ENCODE data around the gene BARX1.

Gene BARX1

DNA sequence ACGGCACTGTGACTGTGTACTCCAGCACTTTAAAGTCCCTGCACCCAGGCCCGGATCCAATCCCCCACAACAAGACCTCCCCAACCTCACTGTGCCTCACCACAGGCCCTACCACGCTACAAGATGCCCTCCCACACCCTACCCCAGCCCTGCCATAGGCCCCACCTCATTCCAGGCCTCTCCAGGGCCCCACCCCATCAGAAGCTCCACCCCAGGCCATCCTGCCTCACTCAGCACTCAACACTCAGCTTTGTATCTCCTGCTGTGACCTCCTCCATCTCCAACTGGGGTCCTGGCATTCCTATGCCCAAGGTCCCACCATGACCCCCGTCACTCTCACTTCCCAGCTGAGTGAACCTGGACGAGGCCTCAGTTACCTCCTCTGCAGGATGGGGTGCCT is 38.8 kb downstream of the BARX1 start:
- DNase-seq = no peak

DNA sequence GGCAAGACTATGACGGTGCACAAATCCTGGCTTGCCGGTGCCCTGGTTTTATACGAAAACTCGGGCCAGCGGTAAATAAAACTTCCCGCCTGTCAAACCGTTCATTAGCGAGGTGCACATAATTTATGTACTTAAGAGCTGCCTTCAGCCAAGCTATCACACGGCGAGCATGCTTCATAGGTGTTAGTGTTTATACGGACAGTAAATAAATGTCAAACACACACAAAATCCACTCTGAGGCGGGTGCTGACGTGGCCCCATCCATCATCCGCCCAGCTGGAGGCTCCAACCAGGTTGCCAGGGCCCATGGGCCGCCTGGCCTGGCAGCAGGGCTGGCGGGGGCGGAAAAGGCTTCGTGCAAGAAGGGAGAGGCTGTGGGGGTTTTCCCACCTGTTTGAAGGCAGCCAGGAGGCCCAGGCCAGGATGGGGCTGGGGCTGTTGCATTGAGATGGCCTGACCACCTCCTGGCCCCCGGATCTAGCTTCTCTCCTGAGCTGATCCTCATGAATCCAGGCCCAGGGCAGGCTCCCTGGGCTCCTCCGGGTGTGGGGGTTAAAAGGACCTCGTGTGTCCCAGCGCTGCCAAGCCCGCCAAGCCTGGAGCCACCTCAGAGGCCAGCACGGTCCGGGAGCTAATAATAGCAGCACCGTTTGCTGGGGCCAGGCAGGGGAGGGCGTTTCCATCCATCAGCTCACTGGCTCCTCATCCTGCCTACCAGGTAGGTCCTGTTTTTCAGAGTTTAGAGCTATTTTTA is 43.2 kb downstream of the BARX1 start:
- DNase-seq = no peak

DNA sequence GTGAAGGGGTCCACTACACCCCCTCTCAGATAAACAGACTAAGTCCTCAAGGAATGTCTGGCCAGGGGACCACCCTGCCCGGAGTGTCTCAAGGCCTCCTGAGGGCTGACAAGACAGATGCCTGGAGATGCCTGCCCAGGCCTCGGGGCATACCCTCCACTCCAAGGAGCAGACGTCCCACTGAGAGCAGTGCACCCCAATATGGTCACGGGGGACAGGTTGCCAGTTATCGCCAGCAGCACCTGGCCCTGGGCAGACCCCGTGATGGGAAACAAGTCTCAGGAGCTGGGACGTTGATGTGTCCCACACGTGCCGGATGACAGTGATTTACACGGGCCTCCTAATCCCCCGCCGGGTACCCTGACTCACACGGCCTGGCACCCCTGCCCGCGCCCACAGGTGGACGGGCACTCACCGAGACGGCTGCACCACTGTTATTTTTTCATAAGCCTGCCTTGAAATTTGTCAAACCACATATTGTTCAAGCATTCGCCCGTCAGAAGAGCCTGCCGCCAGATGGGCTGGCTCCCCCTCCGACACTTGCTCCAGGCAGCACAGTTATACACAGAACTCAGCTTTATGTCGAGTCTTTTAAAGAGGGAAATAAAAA is 43.9 kb downstream of the BARX1 start:
- DNase-seq = no peak

DNA sequence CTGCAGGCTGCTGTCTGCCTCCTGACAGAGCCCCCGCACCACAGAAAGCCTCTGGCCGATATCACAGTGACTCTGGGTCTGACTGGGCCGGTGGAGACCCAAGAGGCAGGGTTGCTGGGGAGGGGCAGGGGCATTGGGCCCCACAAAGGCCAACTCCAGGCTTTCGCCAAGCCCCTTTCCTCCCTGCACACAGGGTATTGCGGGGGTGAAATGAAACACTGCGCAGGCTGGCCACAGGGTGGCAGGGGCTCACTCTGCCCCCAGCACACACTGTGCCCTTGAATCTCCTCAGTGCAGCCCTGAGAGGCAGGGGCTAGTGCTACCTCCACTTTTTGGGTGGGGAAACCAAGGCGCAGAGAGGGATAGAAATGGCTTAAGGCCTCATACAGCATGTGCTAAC is 44.6 kb downstream of the BARX1 start:
- DNase-seq = no peak

DNA sequence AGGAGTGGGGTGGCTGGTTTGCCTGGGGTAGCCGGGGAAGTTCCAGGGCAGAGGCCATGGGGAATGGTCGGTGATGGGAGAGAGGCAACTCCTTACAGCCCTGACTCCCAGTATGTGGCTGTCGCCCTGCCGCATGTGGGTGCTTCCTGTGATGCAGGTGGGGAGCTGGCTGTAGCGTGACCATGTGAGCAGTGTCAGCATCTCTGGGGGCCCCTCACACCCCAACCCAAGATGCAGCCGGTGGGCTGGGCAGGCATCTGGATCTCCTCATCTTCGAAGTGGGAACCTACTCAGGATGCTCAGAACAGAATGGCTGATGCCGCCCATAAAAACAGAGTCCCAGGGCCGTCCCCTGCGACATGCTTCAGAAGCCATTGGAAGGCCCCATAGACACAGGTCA is 45.0 kb downstream of the BARX1 start:
- DNase-seq = no peak

DNA sequence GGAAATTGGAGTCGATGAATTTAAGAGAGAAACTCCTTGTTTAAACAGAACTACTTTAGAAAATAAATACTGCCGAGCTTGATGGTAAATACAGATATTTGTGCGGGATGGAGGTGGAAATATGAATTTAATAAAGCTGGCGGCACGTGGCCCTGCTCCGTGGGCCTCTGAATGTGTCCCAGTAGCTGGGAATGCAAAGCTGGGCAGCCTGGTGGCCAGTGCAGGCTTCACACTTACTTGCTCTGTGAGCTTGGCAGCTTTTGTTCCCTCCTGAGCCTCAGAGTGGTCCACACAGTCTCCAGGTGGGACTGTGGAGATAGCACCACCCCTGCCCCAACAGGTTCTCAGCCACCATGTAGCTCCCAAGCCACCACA is 45.9 kb downstream of the BARX1 start:
- DNase-seq = no peak

DNA sequence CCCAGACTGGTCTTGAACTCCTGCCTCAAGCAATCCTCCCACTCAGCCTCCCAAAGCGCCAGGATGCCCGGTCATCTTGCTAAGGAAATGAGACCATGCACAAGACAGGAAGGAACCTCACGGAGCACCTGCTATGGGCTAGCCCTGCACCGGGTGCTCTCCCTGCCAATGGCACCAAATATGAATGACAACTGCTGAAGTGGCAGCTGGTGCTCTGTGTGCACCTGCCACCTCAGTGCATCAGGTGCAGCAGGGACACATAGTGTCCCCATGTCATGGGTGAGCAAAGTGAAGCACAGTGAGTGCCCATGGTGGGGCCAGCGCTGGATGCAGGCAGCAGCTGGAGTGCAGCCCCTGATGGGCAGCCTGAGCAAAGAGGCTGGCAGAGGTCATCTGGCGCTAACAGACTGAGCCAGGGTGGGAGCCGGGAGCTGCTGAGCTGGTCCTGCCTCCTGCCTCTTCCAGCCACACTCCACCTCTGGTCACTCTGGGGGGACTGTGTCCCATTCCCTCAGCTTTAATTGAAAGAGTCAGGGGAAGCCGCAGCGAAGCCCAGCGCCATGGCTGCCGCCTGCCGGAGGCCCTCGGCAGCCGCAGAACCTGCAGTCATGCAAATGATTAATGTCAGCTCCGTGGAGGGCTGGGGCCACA is 46.4 kb downstream of the BARX1 start:
- no peak for DNase-seq

DNA sequence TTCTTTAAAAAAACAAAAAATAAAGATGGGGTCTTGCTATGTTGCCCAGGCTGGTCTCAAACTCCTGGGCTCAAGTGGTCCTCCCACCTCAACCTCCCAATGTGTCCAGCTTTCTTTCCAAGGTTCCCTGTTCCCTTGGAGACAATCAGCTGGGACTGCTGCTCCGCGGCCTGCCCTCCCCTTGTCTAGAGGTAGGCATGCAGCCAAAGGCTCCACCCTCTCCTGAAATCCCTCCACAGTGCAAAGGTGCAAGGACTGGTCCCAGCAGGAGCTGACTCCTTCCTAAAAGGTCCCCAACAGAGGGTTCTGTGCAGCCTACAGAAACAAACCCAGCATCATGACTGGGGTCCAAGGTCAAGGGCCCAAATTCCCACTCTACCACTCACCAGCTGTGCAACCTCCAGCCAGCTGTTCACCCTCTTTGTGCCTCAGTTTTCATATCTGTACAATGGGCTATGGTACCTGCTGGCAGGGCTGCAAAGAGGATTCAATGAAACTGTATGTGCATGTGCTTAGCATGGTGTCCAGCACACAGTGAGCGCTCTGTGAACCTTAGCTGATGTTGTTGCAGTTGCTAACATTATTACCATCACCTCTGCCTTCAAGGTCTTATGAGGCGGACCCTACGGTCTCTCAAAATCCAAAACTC is 47.5 kb downstream of the BARX1 start:
- no peak for DNase-seq

DNA sequence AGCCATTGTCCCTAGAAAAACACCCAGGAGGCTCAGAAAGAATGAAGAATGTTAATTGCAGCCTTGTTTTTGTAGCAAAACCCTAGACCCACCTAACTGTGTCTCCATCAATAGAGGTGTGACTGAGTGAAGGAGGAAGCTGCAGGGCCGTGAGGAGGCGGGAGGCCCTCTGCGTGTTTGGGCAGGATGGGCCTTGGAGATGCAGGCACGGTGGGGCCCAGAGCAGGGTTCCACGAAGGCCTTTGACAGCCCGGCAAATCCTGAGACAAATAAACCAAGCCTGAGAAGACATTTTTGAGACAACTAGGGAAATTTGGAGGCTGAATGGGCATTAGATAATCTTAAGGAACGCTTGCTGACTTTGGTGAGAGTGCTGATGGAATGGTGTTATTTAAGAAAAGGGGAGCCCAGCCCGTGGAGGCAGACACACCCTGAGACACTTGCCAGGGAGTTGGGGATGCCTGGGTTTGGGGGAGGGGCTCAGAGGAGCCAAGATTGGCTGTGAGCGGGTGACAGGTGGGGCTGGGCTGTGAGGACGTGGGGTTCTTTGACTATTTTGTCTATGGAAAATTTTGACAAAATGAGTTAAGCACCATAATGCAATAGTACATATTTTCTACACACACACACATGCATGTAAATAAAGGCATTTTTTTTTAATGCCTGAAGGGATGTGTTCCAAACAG is 48.8 kb downstream of the BARX1 start:
- DNase-seq = no peak

DNA sequence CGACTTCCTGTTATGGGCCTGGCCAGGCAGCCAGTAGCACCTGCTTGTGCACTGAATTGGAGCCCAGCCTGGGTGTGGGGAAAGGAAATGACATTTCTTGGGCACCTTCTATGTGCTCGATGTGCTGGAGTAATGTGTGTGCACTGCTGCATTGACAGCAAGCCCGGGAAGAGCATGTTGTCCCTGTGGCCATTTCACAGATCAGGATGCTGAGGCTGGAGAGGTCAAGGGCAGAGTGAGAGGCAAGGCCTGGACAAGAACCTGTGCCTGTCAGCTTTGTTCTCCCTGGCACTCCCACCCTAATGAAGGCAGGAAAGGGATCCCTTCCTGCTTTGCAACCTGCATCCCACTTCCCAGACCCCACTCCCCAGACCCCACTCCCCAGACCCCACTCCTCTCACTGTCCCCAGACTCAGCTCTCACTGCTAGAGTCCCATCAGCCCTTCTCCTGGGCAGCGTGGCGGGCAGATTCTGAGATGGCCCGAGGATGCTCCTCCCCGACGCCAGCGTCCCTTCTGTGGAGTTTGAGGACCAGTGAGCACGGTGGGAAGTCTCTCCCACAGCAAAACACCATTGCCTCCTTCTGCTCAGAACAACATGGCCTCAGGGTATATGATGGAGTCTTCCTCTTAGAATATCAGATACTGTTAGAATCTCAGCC is 49.6 kb downstream of the BARX1 start:
- no peak for DNase-seq

DNA sequence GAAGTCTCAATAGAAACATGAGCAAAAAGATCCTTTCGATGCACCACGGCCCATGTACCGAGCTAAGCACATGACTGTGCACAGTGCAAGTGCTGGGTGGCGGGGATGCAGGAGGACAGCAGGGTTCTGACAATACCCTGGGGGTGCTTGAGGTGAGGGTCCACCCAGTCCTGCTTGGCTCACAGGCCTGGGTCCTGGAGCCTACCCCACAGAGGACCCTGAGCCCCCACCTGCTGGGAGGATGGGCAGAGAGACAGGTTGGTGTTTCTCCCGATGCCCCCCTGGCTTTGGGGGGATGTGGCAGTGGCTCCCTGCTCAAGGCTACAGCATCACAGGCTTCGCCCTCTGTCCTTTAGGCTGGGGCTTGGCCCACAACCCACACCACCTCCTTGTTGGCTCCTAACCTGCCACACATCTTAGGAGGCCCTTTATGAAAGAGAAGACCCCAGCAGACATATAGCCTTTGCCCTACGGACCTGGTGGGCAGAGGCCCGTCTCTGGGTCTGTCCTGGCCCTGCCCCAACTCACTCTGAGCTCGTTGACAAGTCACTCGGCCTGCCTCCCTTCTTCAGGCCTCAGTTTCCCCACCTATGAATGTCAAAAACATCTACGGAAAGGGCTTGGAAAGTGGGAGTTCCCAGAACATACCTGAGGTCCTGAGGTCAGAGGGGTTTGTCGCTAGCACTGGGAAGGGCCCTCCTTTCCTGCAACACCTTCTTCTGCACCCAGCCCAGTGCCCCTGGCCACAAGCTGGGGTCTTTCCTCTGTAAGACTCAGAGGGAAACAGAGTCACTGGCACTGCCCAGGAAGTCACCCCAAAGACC is 50.3 kb downstream of the BARX1 start:
- no peak for DNase-seq

DNA sequence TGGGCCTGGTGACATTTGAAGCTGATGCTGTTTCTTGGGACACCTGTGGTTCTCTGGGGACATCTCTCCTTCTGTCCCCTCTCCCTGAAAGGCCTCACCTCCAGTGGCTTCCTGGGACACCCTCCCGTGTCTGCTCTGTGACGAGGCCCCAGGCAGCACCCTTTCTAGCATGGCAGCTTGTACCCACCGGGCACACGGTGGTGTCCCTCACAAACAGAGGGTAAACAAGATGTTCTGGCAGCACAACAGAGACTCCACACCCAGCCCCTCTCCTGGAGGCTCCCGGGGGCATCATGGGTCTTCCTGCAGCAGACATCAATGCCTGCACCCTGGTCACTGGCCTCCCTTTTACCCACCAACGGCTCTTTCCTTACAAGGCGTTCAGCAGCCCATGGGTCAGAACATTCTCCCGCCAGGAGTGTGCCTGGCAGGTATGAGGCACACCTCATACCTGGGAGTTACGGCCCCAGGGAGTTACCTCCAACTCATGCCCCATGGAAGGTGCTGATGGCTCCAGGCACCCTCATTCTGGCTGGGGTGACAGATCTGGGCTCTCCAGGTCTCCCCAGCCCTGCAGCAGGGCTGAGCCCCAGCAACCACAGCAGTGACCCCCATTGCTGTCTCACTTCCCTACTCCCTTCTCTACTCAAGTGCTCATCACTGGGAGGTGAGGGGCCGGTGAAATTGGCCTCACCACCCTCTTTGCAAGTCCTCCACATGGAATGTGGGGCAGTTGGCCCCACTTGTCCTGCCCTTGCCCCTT is 51.1 kb downstream of the BARX1 start:
- no peak for DNase-seq

DNA sequence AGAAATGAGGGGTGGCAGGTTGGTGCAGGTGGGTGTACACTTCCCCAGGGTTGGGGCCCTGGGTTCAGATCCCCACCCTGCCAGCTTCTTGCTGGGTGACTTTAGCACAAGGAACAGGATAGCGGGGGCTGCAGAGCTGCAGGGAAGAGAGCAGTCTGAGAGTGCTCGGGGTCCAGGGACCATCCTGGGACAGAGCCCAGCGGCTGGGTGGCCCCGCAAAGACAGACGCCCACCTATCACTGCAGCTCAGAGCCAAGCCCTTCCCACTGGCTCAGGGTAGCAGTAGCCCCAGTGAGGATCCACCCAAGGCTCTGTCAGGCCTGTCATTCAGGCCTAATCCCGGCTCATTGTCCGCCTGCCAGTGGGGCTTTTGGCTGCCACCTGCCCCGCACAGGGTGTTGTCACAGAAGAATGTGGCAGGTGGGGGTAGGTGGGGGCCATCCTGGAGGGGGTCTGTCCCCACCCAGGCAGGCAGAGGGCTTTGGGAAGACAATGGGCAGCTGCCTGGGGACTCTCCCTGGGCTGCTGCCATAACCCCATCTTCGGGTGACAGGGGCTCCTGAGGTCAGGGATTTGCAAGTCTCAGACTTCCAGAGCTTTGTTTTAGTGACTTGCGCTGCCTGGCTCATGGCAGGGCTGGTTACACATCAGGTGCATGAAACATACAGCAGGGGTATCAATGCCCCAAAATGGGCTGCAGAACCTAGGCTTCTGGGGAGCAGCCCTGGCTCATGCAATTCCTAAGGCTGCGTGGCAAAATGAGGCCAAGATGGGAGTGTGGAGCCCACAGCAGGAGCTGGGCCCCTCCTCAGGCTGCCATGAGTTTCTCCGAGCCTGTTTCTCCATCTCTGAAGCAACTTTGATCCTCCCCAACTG is 52.1 kb downstream of the BARX1 start:
- no peak for DNase-seq

DNA sequence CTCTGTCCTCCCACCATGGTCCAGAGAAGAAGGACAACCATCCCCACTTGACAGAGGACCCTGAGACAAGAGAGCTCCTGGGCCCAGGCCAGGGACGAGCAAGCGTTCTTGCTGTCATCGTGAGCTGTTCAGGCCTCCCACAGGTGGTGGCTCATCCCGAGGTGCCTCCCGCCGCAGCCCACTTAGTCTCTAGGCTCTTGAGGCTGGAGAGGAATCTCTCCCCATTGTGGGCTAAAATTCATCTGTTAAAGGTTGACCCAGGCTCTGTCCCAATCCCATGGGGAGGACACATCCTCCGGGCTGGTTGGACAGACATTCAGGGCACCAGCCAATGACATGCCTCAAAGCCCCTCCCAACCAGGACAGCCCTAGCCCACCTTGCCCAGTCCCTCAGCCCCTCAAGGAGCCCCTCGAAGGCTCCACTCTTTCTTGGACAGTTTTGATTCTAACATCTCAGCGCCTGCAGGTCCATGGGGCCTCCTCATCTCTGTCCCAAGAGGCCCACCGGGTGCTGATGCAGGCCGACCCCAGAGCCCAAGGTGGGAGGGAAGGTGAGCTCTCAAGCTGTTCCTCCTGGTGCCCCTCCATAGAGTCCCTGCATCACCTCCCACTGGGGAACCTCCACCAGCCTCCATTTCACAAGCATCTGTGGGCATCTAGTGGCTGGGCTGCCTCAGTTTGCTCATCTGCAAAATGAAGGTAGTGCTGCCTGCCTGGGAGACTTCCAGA is 52.9 kb downstream of the BARX1 start:
- no peak for DNase-seq
